HepG2 (cell line): ENCODE data around the gene NVL. TPM values are rescaled to one million over a fixed set of nuclear protein-coding genes. Genes with fewer than 3 reads are reported as not detected.

ENCODE experiments used
- FOXC1 ChIP-seq: sonication (generic); formaldehyde crosslinking; IDR thresholded peaks from 2 replicates; pipeline ENCODE4 v1.8.0; 2022; ENCODE audit warnings: mild to moderate bottlenecking, missing genetic modification reagents, borderline replicate concordance
- KDM5A ChIP-seq: fragments of 200-600 bp; sonication (generic); IDR thresholded peaks from 2 replicates; pipeline ENCODE4 v1.7.0; 2018; ENCODE audit warnings: antibody characterized with exemption, mild to moderate bottlenecking, low read length, borderline replicate concordance
- NCOA5 ChIP-seq: sonication (generic); formaldehyde crosslinking; IDR thresholded peaks from 2 replicates; pipeline ENCODE4 v1.4.0; 2020; ENCODE audit warnings: missing genetic modification reagents
- NR2C2 ChIP-seq: sonication (generic); formaldehyde crosslinking; IDR thresholded peaks from 2 replicates; pipeline ENCODE4 v1.4.0; 2020; ENCODE audit warnings: missing genetic modification reagents, mild to moderate bottlenecking, moderate library complexity, borderline replicate concordance
- PCBP2 ChIP-seq: fragments of 200-400 bp; formaldehyde crosslinking; optimal IDR thresholded peaks from 2 replicates; pipeline ENCODE3; 2018; ENCODE audit warnings: low read length, low read depth; ENCODE audit not compliant: poor library complexity, severe bottlenecking
- POLR2A ChIP-seq, 2 experiments: IDR thresholded peaks; 2 replicates each; pipeline ENCODE4 v1.6.1; 2011; ENCODE audit warnings: low read depth in 2 of 2, low read length in 2 of 2, mild to moderate bottlenecking in 1 of 2, moderate library complexity in 1 of 2; ENCODE audit not compliant: insufficient read depth in 1 of 2
- RELA ChIP-seq: sonication (generic); formaldehyde crosslinking; IDR thresholded peaks from 2 replicates; pipeline ENCODE4 v1.4.0; 2020; ENCODE audit warnings: missing genetic modification reagents
- SNAI1 ChIP-seq: sonication (generic); formaldehyde crosslinking; IDR thresholded peaks from 2 replicates; pipeline ENCODE4 v1.5.0; 2020; ENCODE audit warnings: mild to moderate bottlenecking, missing genetic modification reagents, borderline replicate concordance
- SPEN ChIP-seq: sonication (generic); formaldehyde crosslinking; IDR thresholded peaks from 2 replicates; pipeline ENCODE4 v1.5.1; 2020; ENCODE audit warnings: low read depth, mild to moderate bottlenecking, missing genetic modification reagents
- TBX2 ChIP-seq: sonication (generic); formaldehyde crosslinking; IDR thresholded peaks from 2 replicates; pipeline ENCODE4 v1.5.0; 2020; ENCODE audit warnings: missing genetic modification reagents, mild to moderate bottlenecking, borderline replicate concordance
- YEATS2 ChIP-seq: sonication (generic); formaldehyde crosslinking; IDR thresholded peaks from 2 replicates; pipeline ENCODE4 v1.4.0; 2020; ENCODE audit warnings: missing genetic modification reagents, borderline replicate concordance
- ZFAT ChIP-seq: sonication (generic); formaldehyde crosslinking; conservative IDR thresholded peaks from 2 replicates; pipeline ENCODE4 v1.8.1; 2023; ENCODE audit warnings: missing genetic modification reagents, inconsistent platforms
- ZNF337 ChIP-seq: sonication (generic); formaldehyde crosslinking; IDR thresholded peaks from 2 replicates; pipeline ENCODE4 v1.5.1; 2020; ENCODE audit warnings: missing genetic modification reagents, low read depth, mild to moderate bottlenecking, borderline replicate concordance
- ZNF557 ChIP-seq: sonication (generic); formaldehyde crosslinking; IDR thresholded peaks from 2 replicates; pipeline ENCODE4 v1.4.0; 2020; ENCODE audit warnings: missing genetic modification reagents
- ZNF567 ChIP-seq: sonication (generic); formaldehyde crosslinking; IDR thresholded peaks from 2 replicates; pipeline ENCODE4 v1.8.1; 2023; ENCODE audit warnings: mild to moderate bottlenecking, missing genetic modification reagents, borderline replicate concordance
- polyA plus RNA-seq, 8 experiments: library from polyadenylated mRNA; depleted of rRNA in 3 of 8; stranded (reverse) in 7 of 8; unstranded in 1 of 8; fragments of >200 nt; fragmentation: Illumina TruSeq in 4 of 8; extraction: Trizol in 4 of 8; gene quantifications; 2 replicates each; pipeline versions ENCODE4 v1.2.1 to v1.2.3, GENCODE V29; 2011 to 2016; ENCODE audit warnings: low read depth in 4 of 8, missing spikeins in 1 of 8, mixed read lengths in 1 of 8; ENCODE audit not compliant: insufficient read depth in 1 of 8
- total RNA-seq, 5 experiments: library from RNA; depleted of rRNA; stranded (reverse); fragments of >200 nt; fragmentation: Illumina TruSeq; extraction: Trizol; gene quantifications; 2 replicates each; pipeline ENCODE4 v1.2.3, GENCODE V29; 2016; ENCODE audit warnings: low read depth in 1 of 5
- TF ChIP-seq, protein P1 (sequence below): sonication (generic); formaldehyde crosslinking; IDR thresholded peaks from 2 replicates; pipeline ENCODE4 v1.4.0; 2020; ENCODE audit warnings: mild to moderate bottlenecking, missing genetic modification reagents
- TF ChIP-seq, protein P2 (sequence below), 2 experiments: sonication (generic) in 1 of 2; formaldehyde crosslinking in 1 of 2; IDR thresholded peaks; 2 replicates each; pipeline versions ENCODE4 v1.6.1 to v1.9.0; 2014 to 2022; ENCODE audit warnings: antibody characterized with exemption in 1 of 2, borderline replicate concordance in 1 of 2, inconsistent platforms in 1 of 2, low read depth in 1 of 2, missing genetic modification reagents in 1 of 2
- TF ChIP-seq, protein P3 (sequence below): conservative IDR thresholded peaks from 2 replicates; pipeline ENCODE4 v1.6.1; 2018; ENCODE audit warnings: missing genetic modification reagents

The NVL gene
- total and polyA plus RNA-seq, 2 of the 13 experiments (the other 11 are each of a cell fraction or from before 2014, with no cell fraction given): 8.3 to 21.0 TPM

DNA sequence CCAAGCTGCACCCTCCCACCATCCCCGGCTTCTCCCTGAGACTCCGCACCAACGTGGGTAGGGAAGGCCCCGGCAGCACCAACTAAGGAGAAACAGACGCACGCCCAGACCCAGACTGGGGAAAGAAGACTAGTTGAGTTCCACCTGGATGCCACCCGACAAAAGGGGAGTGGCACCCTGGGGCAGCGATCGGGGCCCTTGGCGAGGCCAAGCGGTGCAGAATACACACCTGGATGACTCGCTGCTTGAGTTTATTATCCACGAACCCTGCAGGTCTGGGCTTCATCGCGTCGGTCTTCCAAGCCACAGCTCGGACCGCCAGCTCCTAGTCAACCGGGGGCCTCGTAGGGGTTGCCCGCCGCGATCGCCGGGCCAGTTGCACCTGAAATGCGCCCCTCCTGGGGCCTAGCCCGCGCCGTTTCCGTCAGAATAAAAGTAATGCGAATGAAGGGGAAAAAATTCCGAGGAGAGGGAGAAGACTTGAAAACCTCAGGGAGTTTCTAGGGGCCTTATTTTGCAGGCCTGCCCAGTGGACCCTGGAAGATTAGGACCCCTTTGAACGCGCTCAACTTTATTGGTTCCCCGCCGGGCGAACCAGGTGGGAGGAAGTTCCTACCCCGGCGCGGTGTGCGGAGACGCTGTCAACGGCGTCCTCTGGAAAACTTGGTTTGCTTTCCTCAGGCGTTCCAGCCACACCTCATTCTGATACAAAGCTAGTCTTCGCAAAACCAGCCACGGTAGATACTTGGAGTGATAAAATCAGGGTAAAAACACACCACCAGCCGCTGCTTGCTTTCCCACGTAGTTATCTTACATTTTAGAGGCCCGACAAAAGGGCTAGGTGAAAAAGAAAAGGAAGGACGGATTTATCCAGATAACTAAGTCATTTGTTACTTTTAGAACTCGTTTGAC lies at the start of gene NVL (continued):
- TF ChIP-seq, protein P1, sequence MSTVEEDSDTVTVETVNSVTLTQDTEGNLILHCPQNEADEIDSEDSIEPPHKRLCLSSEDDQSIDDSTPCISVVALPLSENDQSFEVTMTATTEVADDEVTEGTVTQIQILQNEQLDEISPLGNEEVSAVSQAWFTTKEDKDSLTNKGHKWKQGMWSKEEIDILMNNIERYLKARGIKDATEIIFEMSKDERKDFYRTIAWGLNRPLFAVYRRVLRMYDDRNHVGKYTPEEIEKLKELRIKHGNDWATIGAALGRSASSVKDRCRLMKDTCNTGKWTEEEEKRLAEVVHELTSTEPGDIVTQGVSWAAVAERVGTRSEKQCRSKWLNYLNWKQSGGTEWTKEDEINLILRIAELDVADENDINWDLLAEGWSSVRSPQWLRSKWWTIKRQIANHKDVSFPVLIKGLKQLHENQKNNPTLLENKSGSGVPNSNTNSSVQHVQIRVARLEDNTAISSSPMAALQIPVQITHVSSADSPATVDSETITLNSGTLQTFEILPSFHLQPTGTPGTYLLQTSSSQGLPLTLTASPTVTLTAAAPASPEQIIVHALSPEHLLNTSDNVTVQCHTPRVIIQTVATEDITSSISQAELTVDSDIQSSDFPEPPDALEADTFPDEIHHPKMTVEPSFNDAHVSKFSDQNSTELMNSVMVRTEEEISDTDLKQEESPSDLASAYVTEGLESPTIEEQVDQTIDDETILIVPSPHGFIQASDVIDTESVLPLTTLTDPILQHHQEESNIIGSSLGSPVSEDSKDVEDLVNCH (CRISPR knock-in tag): no peak
- TF ChIP-seq ZNF557 (CRISPR knock-in tag): no peak
- no peak for TF ChIP-seq ZFAT (CRISPR knock-in tag)
- TF ChIP-seq POLR2A (IDR thresholded peaks at IDR 0.05; ENCODE audit: insufficient read depth in 1 of 2, low read depth in 2 of 2, low read length in 2 of 2): peak; percentile 42 to 60
- peak; percentile 56; the same call in 1 of the 2 replicates for TF ChIP-seq NR2C2 (CRISPR knock-in tag)
- no peak for TF ChIP-seq ZNF337 (CRISPR knock-in tag)
- peak; percentile 56; the same call in 1 of the 2 replicates for TF ChIP-seq SPEN (CRISPR knock-in tag)
- TF ChIP-seq FOXC1 (CRISPR knock-in tag): 0 out of 2 replicates have a peak, but pooled peaks have one; percentile 13
- TF ChIP-seq KDM5A: peak; percentile 97
- TF ChIP-seq YEATS2 (CRISPR knock-in tag): peak; percentile 95
- TF ChIP-seq, protein P2, sequence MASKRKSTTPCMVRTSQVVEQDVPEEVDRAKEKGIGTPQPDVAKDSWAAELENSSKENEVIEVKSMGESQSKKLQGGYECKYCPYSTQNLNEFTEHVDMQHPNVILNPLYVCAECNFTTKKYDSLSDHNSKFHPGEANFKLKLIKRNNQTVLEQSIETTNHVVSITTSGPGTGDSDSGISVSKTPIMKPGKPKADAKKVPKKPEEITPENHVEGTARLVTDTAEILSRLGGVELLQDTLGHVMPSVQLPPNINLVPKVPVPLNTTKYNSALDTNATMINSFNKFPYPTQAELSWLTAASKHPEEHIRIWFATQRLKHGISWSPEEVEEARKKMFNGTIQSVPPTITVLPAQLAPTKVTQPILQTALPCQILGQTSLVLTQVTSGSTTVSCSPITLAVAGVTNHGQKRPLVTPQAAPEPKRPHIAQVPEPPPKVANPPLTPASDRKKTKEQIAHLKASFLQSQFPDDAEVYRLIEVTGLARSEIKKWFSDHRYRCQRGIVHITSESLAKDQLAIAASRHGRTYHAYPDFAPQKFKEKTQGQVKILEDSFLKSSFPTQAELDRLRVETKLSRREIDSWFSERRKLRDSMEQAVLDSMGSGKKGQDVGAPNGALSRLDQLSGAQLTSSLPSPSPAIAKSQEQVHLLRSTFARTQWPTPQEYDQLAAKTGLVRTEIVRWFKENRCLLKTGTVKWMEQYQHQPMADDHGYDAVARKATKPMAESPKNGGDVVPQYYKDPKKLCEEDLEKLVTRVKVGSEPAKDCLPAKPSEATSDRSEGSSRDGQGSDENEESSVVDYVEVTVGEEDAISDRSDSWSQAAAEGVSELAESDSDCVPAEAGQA (IDR thresholded peaks at IDR 0.05; ENCODE audit: low read depth): no peak
- TF ChIP-seq, protein P2 (CRISPR knock-in tag; IDR thresholded peaks at IDR 0.05; ENCODE audit: borderline replicate concordance): no peak
- TF ChIP-seq NCOA5 (CRISPR knock-in tag): no peak
- 0 out of 2 replicates have a peak, but pooled peaks have one; percentile 46 for TF ChIP-seq SNAI1 (CRISPR knock-in tag)
- TF ChIP-seq TBX2 (CRISPR knock-in tag): peak; percentile 62
- TF ChIP-seq ZNF567 (CRISPR knock-in tag): no peak; the same call in 1 of the 2 replicates
- TF ChIP-seq RELA (CRISPR knock-in tag): no peak
- no peak for TF ChIP-seq PCBP2
- TF ChIP-seq, protein P3, sequence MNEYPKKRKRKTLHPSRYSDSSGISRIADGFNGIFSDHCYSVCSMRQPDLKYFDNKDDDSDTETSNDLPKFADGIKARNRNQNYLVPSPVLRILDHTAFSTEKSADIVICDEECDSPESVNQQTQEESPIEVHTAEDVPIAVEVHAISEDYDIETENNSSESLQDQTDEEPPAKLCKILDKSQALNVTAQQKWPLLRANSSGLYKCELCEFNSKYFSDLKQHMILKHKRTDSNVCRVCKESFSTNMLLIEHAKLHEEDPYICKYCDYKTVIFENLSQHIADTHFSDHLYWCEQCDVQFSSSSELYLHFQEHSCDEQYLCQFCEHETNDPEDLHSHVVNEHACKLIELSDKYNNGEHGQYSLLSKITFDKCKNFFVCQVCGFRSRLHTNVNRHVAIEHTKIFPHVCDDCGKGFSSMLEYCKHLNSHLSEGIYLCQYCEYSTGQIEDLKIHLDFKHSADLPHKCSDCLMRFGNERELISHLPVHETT (CRISPR knock-in tag): peak; percentile 84
